ENCODE data around the gene WAS.

The WAS gene

DNA sequence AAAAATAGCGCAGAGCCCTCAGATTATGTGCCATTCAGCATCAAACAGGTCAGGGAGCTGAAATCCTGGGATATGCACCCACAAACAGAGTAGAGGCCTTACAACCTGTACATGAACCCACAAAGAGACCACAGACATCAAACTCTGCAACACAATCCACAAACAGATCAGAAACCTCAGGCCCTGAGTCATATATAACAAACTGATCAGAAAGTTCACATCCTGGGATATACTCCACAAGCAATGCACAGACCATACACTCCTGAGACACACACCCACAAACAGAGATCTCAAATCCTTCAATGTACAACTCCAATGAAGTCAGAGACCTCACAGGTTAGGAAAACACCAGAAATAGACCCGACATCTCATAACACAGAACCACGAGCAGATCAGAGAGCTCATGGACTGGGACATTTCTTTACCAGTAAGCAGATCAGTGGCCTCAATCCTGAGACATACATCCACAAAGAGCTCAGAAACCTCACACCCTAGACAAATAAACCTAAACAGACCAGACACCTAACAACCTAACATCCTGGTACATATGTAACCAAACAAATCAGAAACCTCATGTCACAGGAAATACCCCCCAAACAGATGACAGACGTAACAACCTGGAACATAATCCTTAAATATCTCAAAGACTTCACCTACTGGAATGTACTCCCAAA lies 37.1 kb downstream of the WAS start:
- TF ChIP-seq, protein P1, sequence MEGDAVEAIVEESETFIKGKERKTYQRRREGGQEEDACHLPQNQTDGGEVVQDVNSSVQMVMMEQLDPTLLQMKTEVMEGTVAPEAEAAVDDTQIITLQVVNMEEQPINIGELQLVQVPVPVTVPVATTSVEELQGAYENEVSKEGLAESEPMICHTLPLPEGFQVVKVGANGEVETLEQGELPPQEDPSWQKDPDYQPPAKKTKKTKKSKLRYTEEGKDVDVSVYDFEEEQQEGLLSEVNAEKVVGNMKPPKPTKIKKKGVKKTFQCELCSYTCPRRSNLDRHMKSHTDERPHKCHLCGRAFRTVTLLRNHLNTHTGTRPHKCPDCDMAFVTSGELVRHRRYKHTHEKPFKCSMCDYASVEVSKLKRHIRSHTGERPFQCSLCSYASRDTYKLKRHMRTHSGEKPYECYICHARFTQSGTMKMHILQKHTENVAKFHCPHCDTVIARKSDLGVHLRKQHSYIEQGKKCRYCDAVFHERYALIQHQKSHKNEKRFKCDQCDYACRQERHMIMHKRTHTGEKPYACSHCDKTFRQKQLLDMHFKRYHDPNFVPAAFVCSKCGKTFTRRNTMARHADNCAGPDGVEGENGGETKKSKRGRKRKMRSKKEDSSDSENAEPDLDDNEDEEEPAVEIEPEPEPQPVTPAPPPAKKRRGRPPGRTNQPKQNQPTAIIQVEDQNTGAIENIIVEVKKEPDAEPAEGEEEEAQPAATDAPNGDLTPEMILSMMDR (IDR thresholded peaks at IDR 0.05; ENCODE audit: control insufficient read depth, insufficient read depth, low read depth, low read length, missing control alignments): no peak
- DNase-seq (ENCODE audit: low read depth): no peak
- no peak overlapping the region for H3K4me3 ChIP-seq (ENCODE audit: control insufficient read depth, low read depth, low read length)

DNA sequence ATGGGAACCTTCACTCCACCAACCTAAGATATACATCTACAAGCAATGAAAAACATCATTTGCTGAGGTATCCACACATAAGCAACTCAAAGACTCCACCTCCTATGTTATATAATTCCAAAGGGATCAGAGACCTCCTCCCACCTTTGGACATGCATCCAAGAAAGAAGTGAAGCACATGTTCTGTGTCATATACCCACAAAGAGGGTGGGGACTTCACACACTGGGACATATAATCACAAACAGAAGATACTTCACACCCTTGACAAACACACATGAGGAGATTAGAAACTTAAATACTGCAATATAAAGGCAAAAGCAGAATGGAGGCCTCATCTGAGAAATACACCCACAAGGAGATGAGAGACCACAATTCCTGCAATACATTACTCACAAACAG lies 38.3 kb downstream of the WAS start:
- TF ChIP-seq, protein P1 (IDR thresholded peaks at IDR 0.05; ENCODE audit: control insufficient read depth, insufficient read depth, low read depth, low read length, missing control alignments): no peak
- no peak for DNase-seq (ENCODE audit: low read depth)
- no peak overlapping the region for H3K4me3 ChIP-seq (ENCODE audit: control insufficient read depth, low read depth, low read length)

DNA sequence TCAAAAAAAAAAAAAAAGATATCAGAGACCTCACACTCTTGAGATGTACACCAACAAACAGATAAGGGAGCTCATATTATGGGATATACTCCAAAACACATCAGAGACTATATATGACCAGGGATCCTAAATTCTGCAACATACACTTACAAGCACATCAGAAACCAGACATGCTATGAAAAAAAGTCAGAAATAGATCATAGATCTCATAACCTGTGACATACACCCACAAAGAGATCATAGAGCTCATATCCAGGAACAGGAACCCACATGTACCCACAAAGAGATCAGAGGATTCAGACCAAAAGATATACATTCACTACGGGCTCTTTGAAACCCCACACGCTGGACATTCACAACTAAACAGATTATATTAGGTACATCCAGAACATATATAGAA lies 43.0 kb downstream of the WAS start:
- no peak for DNase-seq (ENCODE audit: low read depth)
- TF ChIP-seq, protein P1 (IDR thresholded peaks at IDR 0.05; ENCODE audit: control insufficient read depth, insufficient read depth, low read depth, low read length, missing control alignments): no peak
- H3K4me3 ChIP-seq (ENCODE audit: control insufficient read depth, low read depth, low read length): no peak overlapping the region

DNA sequence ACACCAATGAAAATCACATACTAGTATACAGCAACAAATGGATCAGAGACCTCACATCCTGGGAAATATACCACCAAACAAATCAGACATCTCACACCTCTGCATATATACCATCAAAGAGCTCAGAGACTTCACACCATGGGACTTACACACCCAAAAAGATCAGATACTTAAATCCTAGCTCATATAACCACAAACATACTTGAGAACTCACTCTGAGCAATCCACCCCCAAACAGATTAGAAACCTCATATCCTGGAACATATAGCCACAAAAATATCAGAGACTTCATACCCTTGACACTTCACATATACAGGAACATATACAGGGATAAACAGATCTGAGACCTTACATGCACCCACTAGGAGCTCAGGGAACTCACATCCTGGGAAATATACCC lies 45.1 kb downstream of the WAS start:
- TF ChIP-seq, protein P1 (IDR thresholded peaks at IDR 0.05; ENCODE audit: control insufficient read depth, insufficient read depth, low read depth, low read length, missing control alignments): no peak
- DNase-seq (ENCODE audit: low read depth): no peak
- H3K4me3 ChIP-seq (ENCODE audit: control insufficient read depth, low read depth, low read length): no peak overlapping the region

DNA sequence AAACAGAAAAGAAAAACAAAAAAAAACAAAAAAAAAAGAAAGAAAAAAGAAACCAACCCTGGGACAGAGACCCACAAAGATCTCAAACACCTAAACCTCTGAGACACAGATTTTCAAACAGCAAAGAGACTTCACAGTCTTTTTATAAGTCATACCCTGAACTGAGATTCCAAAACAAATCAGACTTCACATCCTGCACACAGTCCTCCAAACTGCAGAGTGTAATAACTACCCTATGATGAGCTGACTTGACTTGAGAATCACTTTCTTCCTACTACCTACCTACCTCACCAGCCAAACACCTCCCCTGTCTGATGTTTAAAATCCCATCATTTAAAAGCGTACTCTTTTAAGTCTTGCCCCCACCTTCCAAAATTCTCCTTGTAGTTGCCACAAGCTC lies 52.7 kb downstream of the WAS start:
- H3K4me3 ChIP-seq (ENCODE audit: control insufficient read depth, low read depth, low read length): peak overlapping the region; percentile 16; the same call in 1 of the 2 replicates
- no peak for DNase-seq (ENCODE audit: low read depth)
- TF ChIP-seq, protein P1 (IDR thresholded peaks at IDR 0.05; ENCODE audit: control insufficient read depth, insufficient read depth, low read depth, low read length, missing control alignments): no peak

DNA sequence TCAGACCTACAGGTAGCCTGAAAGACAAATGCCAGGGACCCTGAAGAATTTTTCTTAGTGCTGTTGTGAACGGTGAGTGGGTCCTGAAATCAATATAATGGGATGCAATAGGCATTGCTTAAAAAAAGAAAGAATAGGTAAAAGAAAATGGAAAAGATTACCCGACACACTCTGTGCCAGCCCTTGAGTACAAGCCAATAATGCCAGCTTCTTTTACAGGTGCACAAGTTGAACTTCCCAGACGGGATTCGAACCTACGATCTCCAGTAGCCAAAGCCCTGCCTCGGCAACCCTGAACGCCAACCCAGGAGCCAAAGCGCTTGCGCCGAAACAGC lies 53.2 kb downstream of the WAS start:
- TF ChIP-seq, protein P1 (IDR thresholded peaks at IDR 0.05; ENCODE audit: control insufficient read depth, insufficient read depth, low read depth, low read length, missing control alignments): no peak
- no peak for DNase-seq (ENCODE audit: low read depth)
- peak overlapping the region; percentile 16 for H3K4me3 ChIP-seq (ENCODE audit: control insufficient read depth, low read depth, low read length)

All from AG09309 (cell line).